Activated CD4-positive, alpha-beta T cell treated with anti-CD3 and anti-CD28 coated beads for 36 hours (primary cell): ENCODE data around the gene TSPAN17. TPM values are rescaled to one million over a fixed set of nuclear protein-coding genes. Genes with fewer than 3 reads are reported as not detected.

Experiments used
- ATAC-seq: fragments of 200-7000 bp; cut with Tn5 transposase; one replicate; pipeline ENCODE4 v1.10.0; 2021; ENCODE audit warnings: mild to moderate bottlenecking, moderate library complexity
- CTCF ChIA-PET: fragments of 350-600 bp; sonication (Branson Sonifier 250); formaldehyde crosslinking; loops from one replicate; lab custom pipeline; 2021; ENCODE audit warnings: antibody characterized with exemption; lab: Charles Lee
- POLR2A ChIA-PET: fragments of 350-600 bp; sonication (Branson Sonifier 250); formaldehyde crosslinking; loops from one replicate; lab custom pipeline; 2021; ENCODE audit warnings: antibody characterized with exemption, inconsistent platforms; lab: Charles Lee
- DNase-seq: peaks from one replicate; pipeline ENCODE4 v3.0.0-alpha.2; 2020
- H3K27ac Mint-ChIP-seq: one replicate; pipeline ENCODE4 v1.8.0; 2021; ENCODE audit warnings: mixed read lengths
- H3K27me3 Mint-ChIP-seq: one replicate; pipeline ENCODE4 v1.8.0; 2021; ENCODE audit warnings: mixed read lengths
- H3K36me3 Mint-ChIP-seq: one replicate; pipeline ENCODE4 v1.8.0; 2021; ENCODE audit warnings: low read depth, mixed read lengths
- H3K4me1 Mint-ChIP-seq: one replicate; pipeline ENCODE4 v1.8.0; 2021; ENCODE audit warnings: mixed read lengths
- H3K4me3 Mint-ChIP-seq: one replicate; pipeline ENCODE4 v1.8.0; 2021; ENCODE audit warnings: mild to moderate bottlenecking, moderate library complexity, mixed read lengths
- H3K9me3 Mint-ChIP-seq: one replicate; pipeline ENCODE4 v1.8.0; 2021; ENCODE audit warnings: low read depth, mixed read lengths
- intact Hi-C, 2 experiments: fragments of 100-400 bp; cut with DNase I in 1 of 2; cut with micrococcal nuclease in 1 of 2; formaldehyde crosslinking; loops; one replicate each; pipeline versions ENCODE4 v1.14.2 to v1.15.1; 2022 to 2024; cut with DNase I, micrococcal nuclease
- total RNA-seq, 2 experiments: library from RNA; stranded (reverse); gene quantifications; one replicate each; pipeline ENCODE4 v1.2.3, GENCODE V29; 2021

Gene TSPAN17
- total RNA-seq, 2 experiments from 2014 or later, result 19.4 to 25.2 TPM

DNA sequence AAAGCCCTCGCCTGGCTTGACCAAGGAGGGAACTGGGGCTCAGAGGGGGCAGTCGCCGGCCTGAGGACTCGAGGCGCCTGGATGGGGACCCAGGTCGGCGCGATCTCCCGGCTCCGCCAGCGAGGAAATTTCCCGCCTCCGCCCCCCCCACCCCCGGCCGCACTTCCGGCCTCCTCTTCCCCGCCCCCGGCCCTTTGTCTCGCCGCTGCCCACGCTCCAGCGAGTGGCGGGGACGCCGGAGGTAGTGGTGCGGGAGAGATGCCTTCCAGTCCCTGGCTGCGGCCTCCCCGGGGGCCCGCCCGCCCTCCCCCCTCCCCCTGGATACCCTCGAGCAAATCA is 36.9 kb upstream of the TSPAN17 start:
- no peak for DNase-seq
- H3K9me3 Mint-ChIP-seq, result no peaks in the 10 kb centered on the region
- ATAC-seq, result no peak
- peaks cover 10% of the 10 kb centered on the region for H3K4me1 Mint-ChIP-seq
- H3K4me3 Mint-ChIP-seq, result peak overlapping the region; percentile 60
- intact Hi-C loops, result loop anchor here (1.0 to 2.0 kb wide), 8 partner anchors 9 to 814 kb away; partner anchors contain the start of genes TSPAN17 (in 2 of the 2) and CLTB (in 1 of the 2)
- no peak overlapping the region for H3K27ac Mint-ChIP-seq
- CTCF ChIA-PET, result no interaction called here
- POLR2A ChIA-PET, result no interaction called here
- H3K36me3 Mint-ChIP-seq, result no peaks in the 10 kb centered on the region
- H3K27me3 Mint-ChIP-seq, result peaks cover 28% of the 10 kb centered on the region

DNA sequence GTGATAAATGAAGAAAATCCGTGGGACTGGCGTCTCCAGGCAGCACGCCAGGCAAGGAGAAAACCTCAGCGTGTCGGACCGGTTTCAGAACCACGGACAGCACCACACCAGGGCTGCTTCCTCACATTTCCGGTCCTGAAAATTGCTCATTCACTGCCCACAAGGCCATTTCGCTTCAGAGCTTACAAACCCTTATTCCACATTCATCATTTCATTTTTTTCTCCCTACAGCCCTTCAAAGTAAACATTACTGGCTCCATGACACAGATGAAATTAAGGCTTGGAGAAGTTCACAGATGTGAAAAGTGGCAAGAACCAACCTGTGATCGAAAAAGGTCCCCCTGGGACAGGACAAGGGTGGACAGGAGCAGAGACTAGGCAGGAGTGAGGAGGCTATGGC is 35.8 kb upstream of the TSPAN17 start:
- Mint-ChIP-seq H3K4me1 (peaks cover 10% of the 10 kb centered on the region), H3K36me3 (no peaks in the 10 kb centered on the region), H3K4me3 (no peak overlapping the region), H3K27ac (no peak overlapping the region), H3K9me3 (no peaks in the 10 kb centered on the region), H3K27me3 (peaks cover 31% of the 10 kb centered on the region)
- intact Hi-C loops, result loop anchor here (2.0 kb wide), 3 partner anchors 35 to 815 kb away; partner anchors contain the start of gene TSPAN17 (in 1 of the 2)
- ChIA-PET POLR2A (interaction anchor here (0.6 kb wide), 1 partner anchor 56 kb away, joined by 4 read pairs; no protein-coding TSS in a partner anchor), CTCF (interaction anchor here (0.6 kb wide), 1 partner anchor 49 kb away, joined by 3 read pairs; no protein-coding TSS in a partner anchor)
- DNase-seq (peak; percentile 79), ATAC-seq (no peak)

DNA sequence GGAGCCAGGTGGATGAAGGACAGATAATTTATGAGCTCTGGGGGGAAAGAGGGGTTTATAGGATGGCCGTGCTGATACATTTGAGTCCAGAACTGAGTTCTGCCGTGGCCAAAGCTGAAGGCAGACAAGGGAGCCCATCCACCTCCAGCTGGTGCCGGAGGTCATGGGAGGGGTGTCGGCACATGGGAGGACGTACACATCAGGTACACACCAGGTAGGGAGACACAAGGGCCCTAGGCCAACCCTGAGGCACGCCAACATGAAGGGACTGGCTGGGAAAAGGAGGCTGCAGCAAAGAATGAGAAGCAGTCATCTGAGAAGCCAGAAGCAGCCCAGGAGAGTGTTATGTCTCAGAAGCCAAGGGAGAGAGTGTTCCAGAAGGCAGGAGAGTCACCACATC is 35.3 kb upstream of the TSPAN17 start:
- ATAC-seq (no peak), DNase-seq (no peak)
- intact Hi-C loops, result no loop called here
- Mint-ChIP-seq H3K4me3 (no peak overlapping the region), H3K27me3 (peaks cover 37% of the 10 kb centered on the region), H3K27ac (no peak overlapping the region), H3K4me1 (peaks cover 10% of the 10 kb centered on the region), H3K9me3 (no peaks in the 10 kb centered on the region), H3K36me3 (no peaks in the 10 kb centered on the region)
- POLR2A ChIA-PET, result interaction anchor here (0.6 kb wide), 1 partner anchor 56 kb away, joined by 4 read pairs; no protein-coding TSS in a partner anchor
- CTCF ChIA-PET, result interaction anchor here (0.6 kb wide), 1 partner anchor 110 kb away, joined by 3 read pairs; no protein-coding TSS in a partner anchor

DNA sequence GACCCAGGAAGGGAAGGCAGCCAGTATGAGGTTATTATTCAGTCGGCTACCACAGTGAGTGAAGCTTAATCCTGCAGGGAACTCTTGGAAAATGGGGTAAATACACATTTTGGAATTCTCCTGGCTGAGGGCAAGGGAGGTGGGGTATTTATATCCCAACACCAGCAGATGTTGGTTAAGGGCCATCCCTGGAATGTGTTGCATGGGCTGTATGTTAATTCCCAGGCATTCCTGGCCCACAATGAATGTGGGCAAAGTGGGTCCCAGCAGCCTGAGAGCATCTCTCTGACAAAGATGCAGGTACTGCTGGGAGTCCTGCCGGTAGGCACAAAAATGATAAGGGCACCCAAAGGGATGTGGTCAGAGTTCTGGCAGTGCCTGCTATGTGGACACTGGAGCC is 34.4 kb upstream of the TSPAN17 start:
- intact Hi-C loops, result no loop called here
- POLR2A ChIA-PET, result no interaction called here
- H3K27ac Mint-ChIP-seq, result no peak overlapping the region
- DNase-seq (no peak), ATAC-seq (no peak)
- peaks cover 43% of the 10 kb centered on the region for H3K27me3 Mint-ChIP-seq
- no peak overlapping the region for H3K4me3 Mint-ChIP-seq
- CTCF ChIA-PET, result interaction anchor here (0.6 to 1.1 kb wide), 3 partner anchors 15 to 39 kb away, joined by 3 to 4 read pairs (median 3); no protein-coding TSS in a partner anchor
- H3K4me1 Mint-ChIP-seq, result peaks cover 10% of the 10 kb centered on the region
- no peaks in the 10 kb centered on the region for H3K9me3 Mint-ChIP-seq
- H3K36me3 Mint-ChIP-seq, result no peaks in the 10 kb centered on the region

DNA sequence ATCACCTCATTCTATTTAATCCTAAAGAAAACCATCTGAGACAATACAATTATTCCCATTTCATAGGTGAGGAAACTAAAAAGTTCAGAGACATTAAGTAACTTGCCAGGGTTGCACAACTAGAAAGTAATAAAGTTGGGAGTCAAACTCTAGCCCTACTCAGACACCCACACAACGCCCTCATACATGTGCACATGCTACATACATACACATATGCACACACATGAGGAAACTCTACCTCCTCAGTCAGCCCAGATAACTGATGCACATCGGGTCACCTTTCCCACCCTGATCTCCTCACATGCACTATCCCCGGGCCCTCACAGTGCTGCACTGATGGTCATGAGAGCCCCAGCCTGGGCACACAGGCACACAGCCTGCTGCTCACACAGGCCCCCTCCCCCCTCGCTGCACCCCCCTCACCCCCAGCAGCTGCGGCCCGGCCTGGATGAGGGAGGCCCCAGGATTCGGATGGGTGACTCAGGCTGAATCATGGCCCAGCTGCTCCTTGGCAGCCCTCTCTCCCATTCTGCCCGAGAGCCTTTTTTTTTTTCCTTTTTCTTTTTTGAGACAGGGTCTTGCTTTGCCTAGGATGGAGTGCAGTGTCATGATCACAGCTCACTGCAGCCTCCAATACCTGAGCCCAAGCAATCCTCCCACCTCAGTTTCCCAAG is 32.3 kb upstream of the TSPAN17 start:
- ATAC-seq, result no peak
- POLR2A ChIA-PET, result no interaction called here

DNA sequence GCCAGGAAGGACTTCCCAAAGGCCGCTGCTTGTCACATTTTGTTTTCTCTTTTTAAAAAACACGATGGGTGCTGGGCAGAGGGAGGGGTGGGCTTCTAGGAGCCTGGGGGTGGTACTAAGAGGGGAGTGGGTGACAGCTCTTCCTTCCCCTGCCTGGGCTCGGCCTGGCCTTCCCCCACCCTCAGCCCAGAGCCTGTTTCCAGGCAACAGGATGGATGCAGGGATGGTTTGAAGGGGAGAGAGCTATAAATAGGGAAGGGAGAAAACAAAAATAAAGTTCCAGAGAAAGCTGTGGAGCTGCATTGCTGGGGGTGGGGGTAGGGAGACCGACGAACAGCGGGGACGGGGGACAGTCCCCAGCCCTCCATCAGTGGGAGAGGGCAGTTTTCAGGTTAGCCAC is 30.8 kb upstream of the TSPAN17 start:
- no peak for DNase-seq
- Mint-ChIP-seq H3K27ac (no peak overlapping the region), H3K9me3 (no peaks in the 10 kb centered on the region), H3K4me1 (peaks cover 8% of the 10 kb centered on the region), H3K36me3 (no peaks in the 10 kb centered on the region), H3K4me3 (no peak overlapping the region), H3K27me3 (peaks cover 56% of the 10 kb centered on the region)
- intact Hi-C loops, result no loop called here
- ChIA-PET POLR2A (no interaction called here), CTCF (no interaction called here)
- no peak for ATAC-seq

More for the DNA sequence above, 32.3 kb upstream of the TSPAN17 start:
- CTCF ChIA-PET, result no interaction called here
- Mint-ChIP-seq H3K27ac (no peak overlapping the region), H3K4me1 (peaks cover 6% of the 10 kb centered on the region), H3K36me3 (no peaks in the 10 kb centered on the region), H3K9me3 (no peaks in the 10 kb centered on the region), H3K4me3 (no peak overlapping the region), H3K27me3 (peaks cover 50% of the 10 kb centered on the region)
- intact Hi-C loops, result no loop called here
- no peak for DNase-seq

DNA sequence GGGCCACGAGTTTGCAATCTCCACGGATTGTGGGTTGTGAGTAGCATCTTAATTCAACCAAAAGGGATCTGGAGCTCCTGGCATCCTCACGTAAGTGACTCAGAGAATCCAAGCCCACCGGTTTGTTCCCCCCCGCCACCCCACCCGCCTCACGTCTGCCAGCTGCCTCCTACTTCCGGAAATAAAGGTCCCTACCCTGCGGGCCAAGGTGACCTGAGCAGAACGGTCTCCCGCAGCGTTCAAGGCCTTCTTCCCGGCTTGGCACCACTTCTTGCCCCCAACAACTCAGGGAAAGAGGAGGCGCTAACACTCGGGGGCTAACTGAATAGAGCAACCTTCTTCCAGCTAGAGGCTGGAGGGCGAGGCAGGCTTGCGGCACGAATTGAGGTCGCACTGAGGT is 28.5 kb upstream of the TSPAN17 start:
- intact Hi-C loops, result loop anchor here (1.0 kb wide), 5 partner anchors 8 to 202 kb away; partner anchors contain the start of genes CLTB (in 1 of the 2), EIF4E1B (in 1 of the 2), GPRIN1 (in 1 of the 2) and SNCB (in 1 of the 2)
- ATAC-seq, result no peak

DNA sequence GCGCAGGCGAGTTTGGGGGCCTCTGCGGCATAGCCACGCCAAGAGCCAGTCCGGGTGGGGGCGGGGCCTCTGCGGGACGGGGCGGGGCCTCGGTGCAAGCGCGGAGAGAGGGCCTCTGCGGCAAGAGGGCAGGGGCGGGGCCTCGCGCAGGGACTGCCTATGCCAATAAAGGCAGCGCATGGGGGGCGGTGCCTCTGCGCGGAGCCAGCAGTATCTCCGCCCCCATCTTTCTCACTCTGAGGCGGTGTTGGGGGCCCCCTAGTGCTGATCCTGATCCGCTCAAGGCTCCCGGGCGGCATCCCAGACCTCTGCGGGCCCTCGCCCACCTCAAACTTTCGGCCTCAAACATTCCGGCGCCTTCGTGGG is 28.1 kb upstream of the TSPAN17 start:
- Mint-ChIP-seq H3K9me3 (no peaks in the 10 kb centered on the region), H3K4me1 (peaks cover 8% of the 10 kb centered on the region), H3K27me3 (peaks cover 46% of the 10 kb centered on the region), H3K4me3 (no peak overlapping the region), H3K36me3 (no peaks in the 10 kb centered on the region), H3K27ac (no peak overlapping the region)
- ChIA-PET CTCF (interaction anchor here (0.7 to 1.0 kb wide), 3 partner anchors 49 to 466 kb away, joined by 3 to 5 read pairs (median 3); no protein-coding TSS in a partner anchor), POLR2A (no interaction called here)
- ATAC-seq (peak; percentile 100), DNase-seq (peak; percentile 95)
- intact Hi-C loops, result loop anchor here (1.0 kb wide), 5 partner anchors 9 to 203 kb away; partner anchors contain the start of genes CLTB (in 1 of the 2), EIF4E1B (in 1 of the 2), GPRIN1 (in 1 of the 2) and SNCB (in 1 of the 2)

More for the DNA sequence above, 28.5 kb upstream of the TSPAN17 start:
- Mint-ChIP-seq H3K27ac (no peak overlapping the region), H3K4me1 (peaks cover 8% of the 10 kb centered on the region), H3K9me3 (no peaks in the 10 kb centered on the region), H3K27me3 (peaks cover 47% of the 10 kb centered on the region), H3K36me3 (no peaks in the 10 kb centered on the region), H3K4me3 (no peak overlapping the region)
- DNase-seq, result no peak
- CTCF ChIA-PET, result interaction anchor here (0.7 to 1.0 kb wide), 4 partner anchors 12 to 466 kb away, joined by 3 to 5 read pairs (median 3); partner anchors contain the start of genes EIF4E1B and SNCB
- POLR2A ChIA-PET, result no interaction called here

DNA sequence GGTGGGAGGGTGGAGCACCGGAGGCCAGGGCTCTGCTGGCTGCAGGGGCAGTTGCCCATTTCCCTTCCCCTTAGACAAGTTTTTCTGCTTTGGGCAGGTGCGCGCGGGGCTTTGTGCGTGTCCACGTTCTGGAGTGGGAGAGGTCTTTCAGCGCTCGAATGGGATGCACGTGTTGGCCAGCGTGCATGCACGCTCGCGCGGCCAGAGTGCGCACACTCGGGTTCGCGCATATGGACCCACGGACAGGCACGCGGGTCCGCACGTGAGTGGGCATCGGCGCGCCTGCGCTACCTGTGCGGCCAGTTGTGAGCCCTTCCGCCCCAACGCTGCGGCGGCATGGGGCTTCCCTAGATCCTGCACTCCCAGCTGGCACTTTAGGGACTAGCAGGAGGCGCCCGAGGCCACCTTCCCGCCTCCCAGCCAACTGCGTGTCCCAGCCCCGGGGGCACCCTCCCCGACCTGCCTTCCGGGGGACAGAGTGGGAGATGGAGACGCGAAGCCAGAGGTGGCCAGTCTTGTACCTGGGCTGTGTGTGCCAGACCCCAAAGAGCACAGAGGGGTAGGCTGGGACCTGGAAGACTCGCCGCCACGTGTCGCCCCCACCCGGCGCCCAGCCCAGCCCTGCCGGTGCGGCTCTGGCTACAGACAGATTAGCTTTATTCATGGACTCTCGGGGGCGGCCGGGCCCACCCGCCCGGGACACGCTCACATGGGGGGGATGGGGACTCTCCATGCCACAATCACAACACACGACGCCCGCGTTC is 27.5 kb upstream of the TSPAN17 start:
- DNase-seq (no peak), ATAC-seq (no peak)
- H3K4me1 Mint-ChIP-seq, result peaks cover 8% of the 10 kb centered on the region
- no peaks in the 10 kb centered on the region for H3K9me3 Mint-ChIP-seq
- H3K36me3 Mint-ChIP-seq, result no peaks in the 10 kb centered on the region
- peaks cover 48% of the 10 kb centered on the region for H3K27me3 Mint-ChIP-seq
- ChIA-PET POLR2A (no interaction called here), CTCF (interaction anchor here (0.7 kb wide), 1 partner anchor 465 kb away, joined by 3 read pairs; no protein-coding TSS in a partner anchor)
- no peak overlapping the region for H3K27ac Mint-ChIP-seq
- H3K4me3 Mint-ChIP-seq, result peak overlapping the region; percentile 42
- intact Hi-C loops, result loop anchor here (1.0 kb wide), 5 partner anchors 9 to 203 kb away; partner anchors contain the start of genes CLTB (in 1 of the 2), EIF4E1B (in 1 of the 2), GPRIN1 (in 1 of the 2) and SNCB (in 1 of the 2)

DNA sequence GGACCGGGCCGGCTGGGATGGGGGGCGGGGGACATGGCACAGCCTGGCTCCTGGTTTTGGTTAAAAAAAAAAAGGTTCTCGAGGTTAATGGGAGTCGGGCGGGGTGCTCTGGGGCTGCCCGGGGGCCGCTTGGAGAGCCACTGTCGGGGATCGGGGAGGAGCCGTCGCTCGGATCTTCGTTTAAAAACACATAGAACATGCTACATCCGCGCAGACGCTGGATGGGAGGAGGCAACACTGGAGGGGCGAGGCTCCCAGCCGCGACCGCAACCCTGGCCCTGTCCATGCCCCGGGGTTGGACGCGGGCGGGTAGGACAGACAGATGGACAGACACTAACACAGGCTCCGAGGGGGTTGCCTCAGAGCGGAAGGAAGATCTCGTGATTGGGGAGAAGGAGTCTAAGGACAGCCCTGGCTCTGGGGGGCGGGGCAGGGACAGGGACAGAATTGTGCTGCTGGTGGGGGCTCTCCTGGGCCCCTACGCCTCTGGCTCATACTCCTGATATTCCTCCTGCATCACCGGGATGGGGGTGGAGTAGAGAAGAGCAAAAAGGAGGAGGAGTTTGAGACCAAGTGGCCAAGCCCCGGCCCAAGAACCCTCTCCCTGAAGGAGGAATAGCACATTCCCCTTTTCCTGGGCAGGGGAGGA is 26.8 kb upstream of the TSPAN17 start:
- Mint-ChIP-seq H3K4me3 (peak overlapping the region; percentile 42), H3K27ac (no peak overlapping the region), H3K36me3 (no peaks in the 10 kb centered on the region), H3K27me3 (peaks cover 46% of the 10 kb centered on the region), H3K9me3 (no peaks in the 10 kb centered on the region), H3K4me1 (peaks cover 8% of the 10 kb centered on the region)
- ATAC-seq, result no peak
- POLR2A ChIA-PET, result no interaction called here
- CTCF ChIA-PET, result no interaction called here
- intact Hi-C loops, result no loop called here
- DNase-seq, result no peak

DNA sequence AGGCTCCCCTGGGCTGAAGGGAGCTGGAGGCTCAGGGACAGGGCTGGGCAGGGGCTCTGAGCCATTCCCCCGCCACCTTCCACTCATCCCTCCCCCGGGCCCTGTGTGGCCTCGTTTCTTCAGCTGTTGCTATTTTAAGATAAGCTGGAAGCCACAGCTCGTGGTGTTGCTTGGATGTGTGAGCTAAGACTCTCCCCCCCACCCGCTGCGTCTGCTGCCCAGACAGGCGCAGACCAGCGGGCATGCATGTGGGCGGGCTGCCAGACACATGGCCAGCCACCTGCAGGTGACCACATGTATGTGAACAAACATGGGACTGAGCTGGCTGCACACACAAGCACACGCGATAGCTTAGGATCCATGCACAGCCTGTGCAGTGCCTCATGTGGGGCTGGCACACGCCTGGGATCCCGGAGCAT is 25.6 kb upstream of the TSPAN17 start:
- Mint-ChIP-seq H3K27me3 (peaks cover 48% of the 10 kb centered on the region), H3K4me3 (no peak overlapping the region), H3K9me3 (no peaks in the 10 kb centered on the region), H3K36me3 (no peaks in the 10 kb centered on the region), H3K4me1 (peaks cover 8% of the 10 kb centered on the region), H3K27ac (no peak overlapping the region)
- POLR2A ChIA-PET, result no interaction called here
- CTCF ChIA-PET, result interaction anchor here (0.7 to 1.9 kb wide), 3 partner anchors 39 to 473 kb away, joined by 3 to 4 read pairs (median 4); no protein-coding TSS in a partner anchor
- intact Hi-C loops, result no loop called here
- ATAC-seq, result no peak
- DNase-seq, result no peak
